K562 (cell line): Measurements from ENCODE around the gene PRND. TPM values are rescaled to one million over a fixed set of nuclear protein-coding genes. Genes with fewer than 3 reads are reported as not detected.
A peak's percentile ranks its signal among the peaks of the same experiment; 100 is the strongest.

ENCODE experiments used
- ATF7 ChIP-seq: fragments of 450-650 bp; IDR thresholded peaks from 2 replicates; pipeline ENCODE4 v1.7.1; 2014; ENCODE audit warnings: mild to moderate bottlenecking, moderate library complexity
- BMI1 ChIP-seq: fragments of 150-350 bp; IDR thresholded peaks from 2 replicates; pipeline ENCODE4 v1.6.1; 2014; ENCODE audit warnings: low read length
- DMBX1 ChIP-seq: fragments of 250-450 bp; sonication (Bioruptor Pico); IDR thresholded peaks from 2 replicates; pipeline ENCODE4 v1.8.0; 2022; ENCODE audit warnings: inconsistent platforms, mild to moderate bottlenecking, moderate library complexity, borderline replicate concordance
- EHMT2 ChIP-seq: fragments of 450-650 bp; IDR thresholded peaks from 2 replicates; pipeline ENCODE4 v1.6.1; 2018; ENCODE audit warnings: antibody characterized with exemption
- ETV5 ChIP-seq: sonication (generic); formaldehyde crosslinking; IDR thresholded peaks from 2 replicates; pipeline ENCODE4 v1.4.0; 2020; ENCODE audit warnings: low read depth, mild to moderate bottlenecking, missing genetic modification reagents
- JUND ChIP-seq, 2 experiments: IDR thresholded peaks; 2 replicates in 1 of 2; 3 replicates in 1 of 2; pipeline ENCODE4 v1.6.1; 2011; ENCODE audit warnings: borderline replicate concordance in 2 of 2, low read depth in 2 of 2, low read length in 2 of 2, improper control_type of control experiment in 1 of 2, missing biosample characterization in 1 of 2, missing genetic modification characterization in 1 of 2, missing genetic modification reagents in 1 of 2
- NR2F6 ChIP-seq: fragments of 450-650 bp; formaldehyde crosslinking; IDR thresholded peaks from 2 replicates; pipeline ENCODE4 v1.4.0; 2020; ENCODE audit warnings: mild to moderate bottlenecking
- PPARD ChIP-seq: fragments of 250-450 bp; sonication (Bioruptor Pico); IDR thresholded peaks from 2 replicates; pipeline ENCODE4 v1.8.0; 2022; ENCODE audit warnings: inconsistent platforms, mild to moderate bottlenecking, moderate library complexity
- SMAD1 ChIP-seq: fragments of 150-350 bp; IDR thresholded peaks from 2 replicates; pipeline ENCODE4 v1.6.1; 2014; ENCODE audit warnings: low read length, low read depth; ENCODE audit not compliant: partially characterized antibody
- TAL1 ChIP-seq: fragments of 450-650 bp; IDR thresholded peaks from 2 replicates; pipeline ENCODE4 v1.6.1; 2016; ENCODE audit warnings: mild to moderate bottlenecking
- TRIM24 ChIP-seq, 2 experiments: fragments of 450-650 bp; IDR thresholded peaks; 2 replicates each; pipeline ENCODE4 v1.6.1; 2016
- TSHZ1 ChIP-seq: fragments of 250-450 bp; sonication (Bioruptor Pico); IDR thresholded peaks from 2 replicates; pipeline ENCODE4 v1.4.0; 2020; ENCODE audit warnings: mild to moderate bottlenecking, moderate library complexity
- ZNF224 ChIP-seq: sonication (generic); formaldehyde crosslinking; IDR thresholded peaks from 2 replicates; pipeline ENCODE4 v1.8.0; 2022; ENCODE audit warnings: mild to moderate bottlenecking, missing genetic modification reagents
- ZNF609 ChIP-seq: sonication (generic); formaldehyde crosslinking; IDR thresholded peaks from 2 replicates; pipeline ENCODE4 v1.8.1; 2023; ENCODE audit warnings: missing genetic modification reagents, mild to moderate bottlenecking, borderline replicate concordance
- ZNF707 ChIP-seq: fragments of 250-450 bp; sonication (Bioruptor Pico); conservative IDR thresholded peaks from 2 replicates; pipeline ENCODE4 v1.8.0; 2022; ENCODE audit warnings: inconsistent platforms, mild to moderate bottlenecking, moderate library complexity
- polyA plus RNA-seq, 8 experiments: library from polyadenylated mRNA; depleted of rRNA in 4 of 8; stranded (reverse) in 5 of 8; unstranded in 3 of 8; fragments of >200 nt; fragmentation: Nextera tagmentation in 2 of 8; fragmentation: Illumina TruSeq in 1 of 8; extraction: Ambion mirVana in 2 of 8; extraction: Trizol in 1 of 8; gene quantifications; 2 replicates each; pipeline versions ENCODE4 v1.2.1 to v1.2.3, GENCODE V29; 2011 to 2014; ENCODE audit warnings: inconsistent platforms in 1 of 8, missing spikeins in 1 of 8
- total RNA-seq, 7 experiments: library from RNA; depleted of rRNA in 6 of 7; stranded (reverse); fragments of >200 nt in 6 of 7; fragmentation: Illumina TruSeq in 2 of 7; extraction: Trizol in 2 of 7; gene quantifications; 2 replicates each; pipeline versions ENCODE4 v1.2.1 to v1.2.3, GENCODE V29; 2011 to 2021; ENCODE audit warnings: low replicate concordance in 1 of 7
- TF ChIP-seq, protein P1 (sequence below): sonication (generic); formaldehyde crosslinking; IDR thresholded peaks from 2 replicates; pipeline ENCODE4 v1.8.1; 2022; ENCODE audit warnings: missing genetic modification reagents
- TF ChIP-seq, protein P2 (sequence below): fragments of 250-450 bp; sonication (Bioruptor Pico); IDR thresholded peaks from 2 replicates; pipeline ENCODE4 v1.5.0; 2021; ENCODE audit warnings: mild to moderate bottlenecking, borderline replicate concordance

PRND gene
- total and polyA plus RNA-seq, 9 of the 15 experiments (the other 6 are each of a cell fraction or from before 2014, with no cell fraction given), result not detected

DNA sequence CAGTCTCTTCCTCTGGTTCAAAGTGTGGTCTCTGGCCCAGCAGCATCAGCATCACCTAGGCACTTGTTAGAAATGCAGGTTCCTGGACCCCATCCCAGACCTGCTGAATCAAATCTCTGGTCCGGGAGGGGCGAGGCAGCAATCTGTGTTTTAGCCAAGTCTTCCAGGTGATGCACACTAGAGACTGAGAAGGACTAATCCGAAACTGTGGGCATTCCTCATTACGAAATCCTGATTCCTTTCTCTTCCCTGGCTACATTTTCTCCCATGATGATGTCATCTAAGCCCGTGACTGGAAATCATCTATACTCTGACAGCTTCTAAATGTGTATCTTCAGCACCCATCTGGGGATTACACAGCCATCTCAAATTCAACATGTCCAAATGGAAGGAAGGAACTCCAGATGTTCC is 39.7 kb upstream of the PRND start (continued):
- TF ChIP-seq TSHZ1 (CRISPR knock-in tag) (no peak), ATF7 (peak; percentile 53; the same call in 1 of the 2 replicates), ZNF609 (CRISPR knock-in tag) (no peak), TRIM24 (IDR thresholded peaks at IDR 0.05) (peak in 1 of 2 experiments; percentile 11; a peak in 1 of 4 replicates), ETV5 (CRISPR knock-in tag) (no peak), PPARD (CRISPR knock-in tag) (no peak), BMI1 (no peak), TAL1 (peak; percentile 42), SMAD1 (no peak), ZNF224 (no peak), DMBX1 (CRISPR knock-in tag) (no peak), JUND (IDR thresholded peaks at IDR 0.05; ENCODE audit: borderline replicate concordance, low read depth, low read length) (peak; percentile 56; the same call in 1 of the 2 replicates), JUND (tag; IDR thresholded peaks at IDR 0.05; ENCODE audit: borderline replicate concordance, low read depth, low read length) (no peak), NR2F6 (CRISPR knock-in tag) (no peak), EHMT2 (no peak), ZNF707 (CRISPR knock-in tag) (no peak)
- TF ChIP-seq, protein P1, sequence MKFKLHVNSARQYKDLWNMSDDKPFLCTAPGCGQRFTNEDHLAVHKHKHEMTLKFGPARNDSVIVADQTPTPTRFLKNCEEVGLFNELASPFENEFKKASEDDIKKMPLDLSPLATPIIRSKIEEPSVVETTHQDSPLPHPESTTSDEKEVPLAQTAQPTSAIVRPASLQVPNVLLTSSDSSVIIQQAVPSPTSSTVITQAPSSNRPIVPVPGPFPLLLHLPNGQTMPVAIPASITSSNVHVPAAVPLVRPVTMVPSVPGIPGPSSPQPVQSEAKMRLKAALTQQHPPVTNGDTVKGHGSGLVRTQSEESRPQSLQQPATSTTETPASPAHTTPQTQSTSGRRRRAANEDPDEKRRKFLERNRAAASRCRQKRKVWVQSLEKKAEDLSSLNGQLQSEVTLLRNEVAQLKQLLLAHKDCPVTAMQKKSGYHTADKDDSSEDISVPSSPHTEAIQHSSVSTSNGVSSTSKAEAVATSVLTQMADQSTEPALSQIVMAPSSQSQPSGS (CRISPR knock-in tag), result no peak
- TF ChIP-seq, protein P2, sequence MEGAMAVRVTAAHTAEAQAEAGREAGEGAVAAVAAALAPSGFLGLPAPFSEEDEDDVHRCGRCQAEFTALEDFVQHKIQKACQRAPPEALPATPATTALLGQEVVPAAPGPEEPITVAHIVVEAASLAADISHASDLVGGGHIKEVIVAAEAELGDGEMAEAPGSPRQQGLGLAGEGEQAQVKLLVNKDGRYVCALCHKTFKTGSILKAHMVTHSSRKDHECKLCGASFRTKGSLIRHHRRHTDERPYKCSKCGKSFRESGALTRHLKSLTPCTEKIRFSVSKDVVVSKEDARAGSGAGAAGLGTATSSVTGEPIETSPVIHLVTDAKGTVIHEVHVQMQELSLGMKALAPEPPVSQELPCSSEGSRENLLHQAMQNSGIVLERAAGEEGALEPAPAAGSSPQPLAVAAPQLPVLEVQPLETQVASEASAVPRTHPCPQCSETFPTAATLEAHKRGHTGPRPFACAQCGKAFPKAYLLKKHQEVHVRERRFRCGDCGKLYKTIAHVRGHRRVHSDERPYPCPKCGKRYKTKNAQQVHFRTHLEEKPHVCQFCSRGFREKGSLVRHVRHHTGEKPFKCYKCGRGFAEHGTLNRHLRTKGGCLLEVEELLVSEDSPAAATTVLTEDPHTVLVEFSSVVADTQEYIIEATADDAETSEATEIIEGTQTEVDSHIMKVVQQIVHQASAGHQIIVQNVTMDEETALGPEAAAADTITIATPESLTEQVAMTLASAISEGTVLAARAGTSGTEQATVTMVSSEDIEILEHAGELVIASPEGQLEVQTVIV (CRISPR knock-in tag), result no peak
